Stomach (tissue), 4 donors: ENCODE results near the gene MYZAP.

Experiments used
- CTCF ChIP-seq, 7 experiments: fragments of 450-650 bp in 4 of 7; fragments of 200-600 bp in 3 of 7; sonication (generic) in 3 of 7; IDR thresholded peaks; one replicate each; pipeline ENCODE4 v1.5.1; 2016 to 2019; ENCODE audit warnings: antibody characterized with exemption in 7 of 7, control low read depth in 2 of 7, mild to moderate bottlenecking in 1 of 7
- EP300 ChIP-seq: sonication (generic); formaldehyde crosslinking; IDR thresholded peaks from one replicate; pipeline ENCODE4 v1.6.1; 2017; ENCODE audit warnings: antibody characterized with exemption
- POLR2A ChIP-seq, 4 donors: fragments of 450-650 bp; IDR thresholded peaks; one replicate each; pipeline ENCODE4 v1.6.1; 2016; ENCODE audit warnings: antibody characterized with exemption in 4 of 4, control low read depth in 2 of 4, mild to moderate bottlenecking in 1 of 4, moderate library complexity in 1 of 4
- POLR2AphosphoS5 ChIP-seq, 3 donors: sonication (generic); formaldehyde crosslinking; IDR thresholded peaks; one replicate each; pipeline ENCODE4 v1.6.1; 2016; ENCODE audit warnings: antibody characterized with exemption in 3 of 3

GRCh38 chr15:57542505-57542817 lies 49.2 kb upstream of the MYZAP start:
- TF ChIP-seq CTCF (IDR thresholded peaks at IDR 0.05), result no peak
- TF ChIP-seq POLR2AphosphoS5 (IDR thresholded peaks at IDR 0.05), result no peak
- TF ChIP-seq POLR2A (IDR thresholded peaks at IDR 0.05), result no peak
- TF ChIP-seq EP300, result no peak
